Liver (tissue), 3 donors: ENCODE data around the gene MRTFB.

Source experiments
- EGR1 ChIP-seq, 2 donors: IDR thresholded peaks; 2 replicates each; pipeline ENCODE4 v1.6.1; 2016 to 2018; ENCODE audit warnings: antibody characterized with exemption in 2 of 2, low read depth in 2 of 2
- GABPA ChIP-seq, 2 donors: IDR thresholded peaks in 1 of 2; conservative IDR thresholded peaks in 1 of 2; 2 replicates each; pipeline ENCODE4 v1.6.1; 2016; ENCODE audit warnings: antibody characterized with exemption in 2 of 2, mild to moderate bottlenecking in 1 of 2, moderate library complexity in 1 of 2
- JUND ChIP-seq, 2 donors: IDR thresholded peaks; 2 replicates each; pipeline ENCODE4 v1.6.1; 2016; ENCODE audit warnings: antibody characterized with exemption in 2 of 2
- YY1 ChIP-seq: IDR thresholded peaks from 2 replicates; pipeline ENCODE4 v1.6.1; 2016; ENCODE audit warnings: antibody characterized with exemption, mild to moderate bottlenecking
- TF ChIP-seq, protein P1 (sequence below): fragments of 150-350 bp; IDR thresholded peaks from 2 replicates; pipeline ENCODE4 v1.5.1; 2017; ENCODE audit warnings: improper control_type of control experiment, low read depth, low read length; ENCODE audit not compliant: missing input control
- TF ChIP-seq, protein P2 (sequence below): IDR thresholded peaks from 2 replicates; pipeline ENCODE4 v1.6.1; 2016; ENCODE audit warnings: antibody characterized with exemption
- TF ChIP-seq, protein P3 (sequence below): IDR thresholded peaks from 2 replicates; pipeline ENCODE4 v1.6.1; 2016; ENCODE audit warnings: antibody characterized with exemption
- TF ChIP-seq, protein P4 (sequence below): IDR thresholded peaks from 2 replicates; pipeline ENCODE4 v1.6.1; 2016; ENCODE audit warnings: antibody characterized with exemption
- TF ChIP-seq, protein P5 (sequence below): IDR thresholded peaks from 2 replicates; pipeline ENCODE4 v1.6.1; 2016; ENCODE audit warnings: antibody characterized with exemption, mild to moderate bottlenecking
- donor health status: healthy.
- donor health status: healthy.

DNA sequence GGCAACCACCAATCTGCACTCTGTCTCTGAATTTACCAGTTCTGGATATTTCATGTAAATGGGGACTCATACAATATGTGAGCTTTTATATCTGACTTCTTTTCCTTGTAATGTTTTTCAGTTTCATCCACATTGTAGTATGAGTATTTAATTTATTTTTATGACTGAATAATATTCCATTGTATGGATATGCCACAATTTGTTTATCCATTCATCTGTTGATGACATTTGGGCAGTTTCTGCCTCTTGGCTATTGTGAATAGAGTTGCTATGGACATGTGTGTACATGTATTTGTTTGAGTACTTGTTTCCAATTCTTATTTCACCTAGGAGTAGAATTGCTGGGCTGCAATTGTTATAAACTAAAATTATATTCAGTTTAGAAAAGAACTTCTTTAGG, 126.9 kb downstream of the MRTFB start:
- TF ChIP-seq, protein P1, sequence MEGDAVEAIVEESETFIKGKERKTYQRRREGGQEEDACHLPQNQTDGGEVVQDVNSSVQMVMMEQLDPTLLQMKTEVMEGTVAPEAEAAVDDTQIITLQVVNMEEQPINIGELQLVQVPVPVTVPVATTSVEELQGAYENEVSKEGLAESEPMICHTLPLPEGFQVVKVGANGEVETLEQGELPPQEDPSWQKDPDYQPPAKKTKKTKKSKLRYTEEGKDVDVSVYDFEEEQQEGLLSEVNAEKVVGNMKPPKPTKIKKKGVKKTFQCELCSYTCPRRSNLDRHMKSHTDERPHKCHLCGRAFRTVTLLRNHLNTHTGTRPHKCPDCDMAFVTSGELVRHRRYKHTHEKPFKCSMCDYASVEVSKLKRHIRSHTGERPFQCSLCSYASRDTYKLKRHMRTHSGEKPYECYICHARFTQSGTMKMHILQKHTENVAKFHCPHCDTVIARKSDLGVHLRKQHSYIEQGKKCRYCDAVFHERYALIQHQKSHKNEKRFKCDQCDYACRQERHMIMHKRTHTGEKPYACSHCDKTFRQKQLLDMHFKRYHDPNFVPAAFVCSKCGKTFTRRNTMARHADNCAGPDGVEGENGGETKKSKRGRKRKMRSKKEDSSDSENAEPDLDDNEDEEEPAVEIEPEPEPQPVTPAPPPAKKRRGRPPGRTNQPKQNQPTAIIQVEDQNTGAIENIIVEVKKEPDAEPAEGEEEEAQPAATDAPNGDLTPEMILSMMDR: no peak
- TF ChIP-seq JUND (IDR thresholded peaks at IDR 0.05): no peak
- TF ChIP-seq GABPA (IDR thresholded peaks at IDR 0.05 in 1 of 2, conservative IDR thresholded peaks at IDR 0.05 in 1 of 2): no peak
- TF ChIP-seq, protein P2, sequence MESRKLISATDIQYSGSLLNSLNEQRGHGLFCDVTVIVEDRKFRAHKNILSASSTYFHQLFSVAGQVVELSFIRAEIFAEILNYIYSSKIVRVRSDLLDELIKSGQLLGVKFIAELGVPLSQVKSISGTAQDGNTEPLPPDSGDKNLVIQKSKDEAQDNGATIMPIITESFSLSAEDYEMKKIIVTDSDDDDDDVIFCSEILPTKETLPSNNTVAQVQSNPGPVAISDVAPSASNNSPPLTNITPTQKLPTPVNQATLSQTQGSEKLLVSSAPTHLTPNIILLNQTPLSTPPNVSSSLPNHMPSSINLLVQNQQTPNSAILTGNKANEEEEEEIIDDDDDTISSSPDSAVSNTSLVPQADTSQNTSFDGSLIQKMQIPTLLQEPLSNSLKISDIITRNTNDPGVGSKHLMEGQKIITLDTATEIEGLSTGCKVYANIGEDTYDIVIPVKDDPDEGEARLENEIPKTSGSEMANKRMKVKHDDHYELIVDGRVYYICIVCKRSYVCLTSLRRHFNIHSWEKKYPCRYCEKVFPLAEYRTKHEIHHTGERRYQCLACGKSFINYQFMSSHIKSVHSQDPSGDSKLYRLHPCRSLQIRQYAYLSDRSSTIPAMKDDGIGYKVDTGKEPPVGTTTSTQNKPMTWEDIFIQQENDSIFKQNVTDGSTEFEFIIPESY: no peak
- no peak for TF ChIP-seq EGR1 (IDR thresholded peaks at IDR 0.05; ENCODE audit: low read depth in 2 of 2)
- TF ChIP-seq, protein P3, sequence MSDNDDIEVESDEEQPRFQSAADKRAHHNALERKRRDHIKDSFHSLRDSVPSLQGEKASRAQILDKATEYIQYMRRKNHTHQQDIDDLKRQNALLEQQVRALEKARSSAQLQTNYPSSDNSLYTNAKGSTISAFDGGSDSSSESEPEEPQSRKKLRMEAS: no peak
- TF ChIP-seq, protein P4, sequence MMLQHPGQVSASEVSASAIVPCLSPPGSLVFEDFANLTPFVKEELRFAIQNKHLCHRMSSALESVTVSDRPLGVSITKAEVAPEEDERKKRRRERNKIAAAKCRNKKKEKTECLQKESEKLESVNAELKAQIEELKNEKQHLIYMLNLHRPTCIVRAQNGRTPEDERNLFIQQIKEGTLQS: no peak
- TF ChIP-seq, protein P5, sequence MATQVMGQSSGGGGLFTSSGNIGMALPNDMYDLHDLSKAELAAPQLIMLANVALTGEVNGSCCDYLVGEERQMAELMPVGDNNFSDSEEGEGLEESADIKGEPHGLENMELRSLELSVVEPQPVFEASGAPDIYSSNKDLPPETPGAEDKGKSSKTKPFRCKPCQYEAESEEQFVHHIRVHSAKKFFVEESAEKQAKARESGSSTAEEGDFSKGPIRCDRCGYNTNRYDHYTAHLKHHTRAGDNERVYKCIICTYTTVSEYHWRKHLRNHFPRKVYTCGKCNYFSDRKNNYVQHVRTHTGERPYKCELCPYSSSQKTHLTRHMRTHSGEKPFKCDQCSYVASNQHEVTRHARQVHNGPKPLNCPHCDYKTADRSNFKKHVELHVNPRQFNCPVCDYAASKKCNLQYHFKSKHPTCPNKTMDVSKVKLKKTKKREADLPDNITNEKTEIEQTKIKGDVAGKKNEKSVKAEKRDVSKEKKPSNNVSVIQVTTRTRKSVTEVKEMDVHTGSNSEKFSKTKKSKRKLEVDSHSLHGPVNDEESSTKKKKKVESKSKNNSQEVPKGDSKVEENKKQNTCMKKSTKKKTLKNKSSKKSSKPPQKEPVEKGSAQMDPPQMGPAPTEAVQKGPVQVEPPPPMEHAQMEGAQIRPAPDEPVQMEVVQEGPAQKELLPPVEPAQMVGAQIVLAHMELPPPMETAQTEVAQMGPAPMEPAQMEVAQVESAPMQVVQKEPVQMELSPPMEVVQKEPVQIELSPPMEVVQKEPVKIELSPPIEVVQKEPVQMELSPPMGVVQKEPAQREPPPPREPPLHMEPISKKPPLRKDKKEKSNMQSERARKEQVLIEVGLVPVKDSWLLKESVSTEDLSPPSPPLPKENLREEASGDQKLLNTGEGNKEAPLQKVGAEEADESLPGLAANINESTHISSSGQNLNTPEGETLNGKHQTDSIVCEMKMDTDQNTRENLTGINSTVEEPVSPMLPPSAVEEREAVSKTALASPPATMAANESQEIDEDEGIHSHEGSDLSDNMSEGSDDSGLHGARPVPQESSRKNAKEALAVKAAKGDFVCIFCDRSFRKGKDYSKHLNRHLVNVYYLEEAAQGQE: no peak
- TF ChIP-seq YY1: no peak
